ENCODE measurements around the gene ACTR5. TPM values are rescaled to one million over a fixed set of nuclear protein-coding genes. Genes with fewer than 3 reads are reported as not detected.

Gene ACTR5
- total and polyA plus RNA-seq, 2 of the 13 experiments (the other 11 are each of a cell fraction or from before 2014, with no cell fraction given), result 19.5 to 20.5 TPM

DNA sequence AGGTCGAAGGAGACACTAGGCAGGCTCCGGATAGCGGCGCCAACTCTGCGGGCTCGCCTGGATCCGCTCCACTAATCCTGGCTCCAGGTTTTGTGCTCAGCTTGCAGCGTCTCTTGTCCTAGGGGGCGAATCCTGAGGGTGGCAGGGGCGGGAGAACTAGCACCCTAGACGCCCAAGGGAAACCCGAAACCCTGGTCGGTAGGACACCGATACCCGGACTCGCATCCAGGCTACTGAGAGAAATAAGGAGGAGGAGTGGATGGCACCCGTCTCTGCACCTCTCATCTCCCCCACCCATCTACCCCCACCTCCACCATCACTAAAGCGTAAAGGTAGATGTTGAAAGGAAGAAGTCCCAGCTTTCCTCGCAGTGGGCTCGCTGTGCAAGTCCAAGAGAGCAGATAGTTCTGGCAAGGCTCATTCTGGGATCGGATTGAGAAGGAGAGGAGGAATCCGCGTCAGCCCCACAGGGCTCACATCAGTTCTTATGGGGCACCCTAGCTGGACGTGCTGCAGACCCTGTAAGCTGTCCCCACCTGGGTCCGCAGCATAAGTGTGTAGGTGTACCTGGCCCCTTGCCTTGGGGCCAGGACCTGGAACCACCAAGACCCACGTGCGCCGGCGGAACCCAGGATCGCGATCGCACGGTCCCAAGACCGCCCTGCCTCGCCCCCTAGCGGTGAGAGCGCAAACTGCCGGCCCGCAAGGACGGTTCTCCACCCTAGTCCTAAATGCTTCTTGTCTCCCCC is 17.1 kb upstream of the ACTR5 start (continued):
- TF ChIP-seq KDM6A (CRISPR knock-in tag; IDR thresholded peaks at IDR 0.05; ENCODE audit: low read depth) (no peak), ATF7 (IDR thresholded peaks at IDR 0.05) (no peak), ATF7 (CRISPR knock-in tag; IDR thresholded peaks at IDR 0.05) (no peak), TRIM24 (CRISPR knock-in tag; IDR thresholded peaks at IDR 0.05) (no peak), ZNF556 (CRISPR knock-in tag; IDR thresholded peaks at IDR 0.05; ENCODE audit: borderline replicate concordance) (no peak), ZNF7 (CRISPR knock-in tag; IDR thresholded peaks at IDR 0.05) (no peak), ZNF12 (CRISPR knock-in tag; IDR thresholded peaks at IDR 0.05) (no peak), MED8 (CRISPR knock-in tag; IDR thresholded peaks at IDR 0.05; ENCODE audit: insufficient replicate concordance) (no peak), AHR (CRISPR knock-in tag; IDR thresholded peaks at IDR 0.05) (0 out of 2 replicates have a peak, but pooled peaks have one; percentile 63), GABPB1 (CRISPR knock-in tag; IDR thresholded peaks at IDR 0.05) (peak; percentile 71; the same call in 1 of the 2 replicates), KLF6 (CRISPR knock-in tag; IDR thresholded peaks at IDR 0.05) (no peak), CAMTA2 (CRISPR knock-in tag; IDR thresholded peaks at IDR 0.05; ENCODE audit: borderline replicate concordance) (peak; percentile 69; the same call in 1 of the 2 replicates), NFIC (IDR thresholded peaks at IDR 0.05; ENCODE audit: low read length) (no peak), YEATS2 (CRISPR knock-in tag; IDR thresholded peaks at IDR 0.05; ENCODE audit: borderline replicate concordance) (no peak), ZNF136 (CRISPR knock-in tag; IDR thresholded peaks at IDR 0.05; ENCODE audit: low read depth) (no peak), SP140L (CRISPR knock-in tag; IDR thresholded peaks at IDR 0.05; ENCODE audit: borderline replicate concordance) (no peak), IRX3 (CRISPR knock-in tag; IDR thresholded peaks at IDR 0.05; ENCODE audit: borderline replicate concordance, low read depth) (no peak), ZNF788 (CRISPR knock-in tag; IDR thresholded peaks at IDR 0.05; ENCODE audit: borderline replicate concordance) (no peak; the same call in 1 of the 2 replicates), SNRNP70 (IDR thresholded peaks at IDR 0.05; ENCODE audit: low read depth, low read length) (no peak), ZNF138 (CRISPR knock-in tag; IDR thresholded peaks at IDR 0.05; ENCODE audit: low read depth) (no peak)
- TF ChIP-seq, protein P1, sequence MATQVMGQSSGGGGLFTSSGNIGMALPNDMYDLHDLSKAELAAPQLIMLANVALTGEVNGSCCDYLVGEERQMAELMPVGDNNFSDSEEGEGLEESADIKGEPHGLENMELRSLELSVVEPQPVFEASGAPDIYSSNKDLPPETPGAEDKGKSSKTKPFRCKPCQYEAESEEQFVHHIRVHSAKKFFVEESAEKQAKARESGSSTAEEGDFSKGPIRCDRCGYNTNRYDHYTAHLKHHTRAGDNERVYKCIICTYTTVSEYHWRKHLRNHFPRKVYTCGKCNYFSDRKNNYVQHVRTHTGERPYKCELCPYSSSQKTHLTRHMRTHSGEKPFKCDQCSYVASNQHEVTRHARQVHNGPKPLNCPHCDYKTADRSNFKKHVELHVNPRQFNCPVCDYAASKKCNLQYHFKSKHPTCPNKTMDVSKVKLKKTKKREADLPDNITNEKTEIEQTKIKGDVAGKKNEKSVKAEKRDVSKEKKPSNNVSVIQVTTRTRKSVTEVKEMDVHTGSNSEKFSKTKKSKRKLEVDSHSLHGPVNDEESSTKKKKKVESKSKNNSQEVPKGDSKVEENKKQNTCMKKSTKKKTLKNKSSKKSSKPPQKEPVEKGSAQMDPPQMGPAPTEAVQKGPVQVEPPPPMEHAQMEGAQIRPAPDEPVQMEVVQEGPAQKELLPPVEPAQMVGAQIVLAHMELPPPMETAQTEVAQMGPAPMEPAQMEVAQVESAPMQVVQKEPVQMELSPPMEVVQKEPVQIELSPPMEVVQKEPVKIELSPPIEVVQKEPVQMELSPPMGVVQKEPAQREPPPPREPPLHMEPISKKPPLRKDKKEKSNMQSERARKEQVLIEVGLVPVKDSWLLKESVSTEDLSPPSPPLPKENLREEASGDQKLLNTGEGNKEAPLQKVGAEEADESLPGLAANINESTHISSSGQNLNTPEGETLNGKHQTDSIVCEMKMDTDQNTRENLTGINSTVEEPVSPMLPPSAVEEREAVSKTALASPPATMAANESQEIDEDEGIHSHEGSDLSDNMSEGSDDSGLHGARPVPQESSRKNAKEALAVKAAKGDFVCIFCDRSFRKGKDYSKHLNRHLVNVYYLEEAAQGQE (IDR thresholded peaks at IDR 0.05; ENCODE audit: borderline replicate concordance in 1 of 2, low read depth in 1 of 2, low read length in 2 of 2), result no peak
- TF ChIP-seq, protein P2, sequence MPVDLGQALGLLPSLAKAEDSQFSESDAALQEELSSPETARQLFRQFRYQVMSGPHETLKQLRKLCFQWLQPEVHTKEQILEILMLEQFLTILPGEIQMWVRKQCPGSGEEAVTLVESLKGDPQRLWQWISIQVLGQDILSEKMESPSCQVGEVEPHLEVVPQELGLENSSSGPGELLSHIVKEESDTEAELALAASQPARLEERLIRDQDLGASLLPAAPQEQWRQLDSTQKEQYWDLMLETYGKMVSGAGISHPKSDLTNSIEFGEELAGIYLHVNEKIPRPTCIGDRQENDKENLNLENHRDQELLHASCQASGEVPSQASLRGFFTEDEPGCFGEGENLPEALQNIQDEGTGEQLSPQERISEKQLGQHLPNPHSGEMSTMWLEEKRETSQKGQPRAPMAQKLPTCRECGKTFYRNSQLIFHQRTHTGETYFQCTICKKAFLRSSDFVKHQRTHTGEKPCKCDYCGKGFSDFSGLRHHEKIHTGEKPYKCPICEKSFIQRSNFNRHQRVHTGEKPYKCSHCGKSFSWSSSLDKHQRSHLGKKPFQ (CRISPR knock-in tag; IDR thresholded peaks at IDR 0.05; ENCODE audit: insufficient replicate concordance), result no peak
- TF ChIP-seq, protein P3, sequence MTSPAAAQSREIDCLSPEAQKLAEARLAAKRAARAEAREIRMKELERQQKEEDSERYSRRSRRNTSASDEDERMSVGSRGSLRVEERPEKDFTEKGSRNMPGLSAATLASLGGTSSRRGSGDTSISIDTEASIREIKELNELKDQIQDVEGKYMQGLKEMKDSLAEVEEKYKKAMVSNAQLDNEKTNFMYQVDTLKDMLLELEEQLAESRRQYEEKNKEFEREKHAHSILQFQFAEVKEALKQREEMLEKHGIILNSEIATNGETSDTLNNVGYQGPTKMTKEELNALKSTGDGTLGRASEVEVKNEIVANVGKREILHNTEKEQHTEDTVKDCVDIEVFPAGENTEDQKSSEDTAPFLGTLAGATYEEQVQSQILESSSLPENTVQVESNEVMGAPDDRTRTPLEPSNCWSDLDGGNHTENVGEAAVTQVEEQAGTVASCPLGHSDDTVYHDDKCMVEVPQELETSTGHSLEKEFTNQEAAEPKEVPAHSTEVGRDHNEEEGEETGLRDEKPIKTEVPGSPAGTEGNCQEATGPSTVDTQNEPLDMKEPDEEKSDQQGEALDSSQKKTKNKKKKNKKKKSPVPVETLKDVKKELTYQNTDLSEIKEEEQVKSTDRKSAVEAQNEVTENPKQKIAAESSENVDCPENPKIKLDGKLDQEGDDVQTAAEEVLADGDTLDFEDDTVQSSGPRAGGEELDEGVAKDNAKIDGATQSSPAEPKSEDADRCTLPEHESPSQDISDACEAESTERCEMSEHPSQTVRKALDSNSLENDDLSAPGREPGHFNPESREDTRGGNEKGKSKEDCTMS (CRISPR knock-in tag; conservative IDR thresholded peaks at IDR 0.05), result no peak
